WTC11 (cell line): ENCODE results near the gene ATG9B. TPM values are rescaled to one million over a fixed set of nuclear protein-coding genes. Genes with fewer than 3 reads are reported as not detected.

Experiments
- ATAC-seq: fragments of 200-7000 bp; cut with Tn5 transposase; 2 replicates; pipeline ENCODE4 v1.10.0; 2021; ENCODE audit warnings: mild to moderate bottlenecking, moderate library complexity
- CTCF ChIA-PET: fragments of 300-600 bp; sonication (Branson Sonifier 250); formaldehyde crosslinking; loops from one replicate; lab custom pipeline; 2021; ENCODE audit warnings: antibody characterized with exemption; lab: Charles Lee
- POLR2A ChIA-PET: fragments of 350-600 bp; sonication (Branson Sonifier 250); formaldehyde crosslinking; loops from one replicate; lab custom pipeline; 2021; ENCODE audit warnings: antibody characterized with exemption; lab: Charles Lee
- DNase-seq: peaks from one replicate; pipeline ENCODE4 v3.0.0; 2021; ENCODE audit warnings: low spot score
- H3K27ac Mint-ChIP-seq: 2 replicates; pipeline ENCODE4 v1.8.0; 2021; ENCODE audit warnings: mixed read lengths
- H3K27me3 Mint-ChIP-seq: 2 replicates; pipeline ENCODE4 v1.8.0; 2021; ENCODE audit warnings: low read depth, mild to moderate bottlenecking, moderate library complexity, mixed read lengths
- H3K36me3 Mint-ChIP-seq: 2 replicates; pipeline ENCODE4 v1.8.0; 2021; ENCODE audit warnings: mixed read lengths
- H3K4me1 Mint-ChIP-seq: 2 replicates; pipeline ENCODE4 v1.8.0; 2022; ENCODE audit warnings: mixed read lengths
- H3K4me3 Mint-ChIP-seq: 2 replicates; pipeline ENCODE4 v1.8.0; 2021; ENCODE audit warnings: mild to moderate bottlenecking, moderate library complexity, mixed read lengths
- H3K9me3 Mint-ChIP-seq: 2 replicates; pipeline ENCODE4 v1.8.0; 2021; ENCODE audit warnings: mixed read lengths
- AR ChIP-seq: fragments of 250-450 bp; sonication (Bioruptor Pico); IDR thresholded peaks from 2 replicates; pipeline ENCODE4 v1.9.0; 2021; ENCODE audit warnings: mild to moderate bottlenecking
- ARID4B ChIP-seq: sonication (generic); formaldehyde crosslinking; IDR thresholded peaks from 2 replicates; pipeline ENCODE4 v1.8.0; 2023; ENCODE audit warnings: missing genetic modification reagents, mild to moderate bottlenecking, borderline replicate concordance
- ATF6 ChIP-seq: sonication (generic); formaldehyde crosslinking; IDR thresholded peaks from 2 replicates; pipeline ENCODE4 v1.8.1; 2023; ENCODE audit warnings: mild to moderate bottlenecking, missing genetic modification reagents
- CBFB ChIP-seq: sonication (generic); formaldehyde crosslinking; IDR thresholded peaks from 2 replicates; pipeline ENCODE4 v1.8.1; 2022; ENCODE audit warnings: mild to moderate bottlenecking, low read depth, missing genetic modification reagents
- CREB1 ChIP-seq: sonication (generic); formaldehyde crosslinking; IDR thresholded peaks from 2 replicates; pipeline ENCODE4 v1.8.0; 2023; ENCODE audit warnings: mild to moderate bottlenecking, missing genetic modification reagents
- EMX1 ChIP-seq: fragments of 250-450 bp; sonication (Bioruptor Pico); IDR thresholded peaks from 2 replicates; pipeline ENCODE4 v1.8.0; 2021; ENCODE audit warnings: mild to moderate bottlenecking
- GRHL2 ChIP-seq: fragments of 250-450 bp; sonication (Bioruptor Pico); IDR thresholded peaks from 2 replicates; pipeline ENCODE4 v1.8.0; 2022; ENCODE audit warnings: mild to moderate bottlenecking, moderate library complexity; ENCODE audit not compliant: insufficient replicate concordance, severe bottlenecking
- GTF2I ChIP-seq: fragments of 250-450 bp; sonication (Bioruptor Pico); conservative IDR thresholded peaks from 2 replicates; pipeline ENCODE4 v1.4.0; 2021; ENCODE audit warnings: mild to moderate bottlenecking
- IRF2 ChIP-seq: sonication (generic); formaldehyde crosslinking; IDR thresholded peaks from 2 replicates; pipeline ENCODE4 v1.8.0; 2022; ENCODE audit warnings: low read depth, missing genetic modification reagents, borderline replicate concordance
- JAZF1 ChIP-seq: fragments of 250-450 bp; sonication (Bioruptor Pico); IDR thresholded peaks from 2 replicates; pipeline ENCODE4 v1.9.0; 2021; ENCODE audit warnings: moderate library complexity, mild to moderate bottlenecking, inconsistent platforms
- MAX ChIP-seq: sonication (generic); formaldehyde crosslinking; IDR thresholded peaks from 2 replicates; pipeline ENCODE4 v1.8.0; 2022; ENCODE audit warnings: mild to moderate bottlenecking, missing genetic modification reagents
- SMAD3 ChIP-seq: sonication (generic); formaldehyde crosslinking; IDR thresholded peaks from 2 replicates; pipeline ENCODE4 v1.8.0; 2022; ENCODE audit warnings: missing genetic modification reagents, mild to moderate bottlenecking, borderline replicate concordance
- SMAD4 ChIP-seq: sonication (generic); formaldehyde crosslinking; IDR thresholded peaks from 2 replicates; pipeline ENCODE4 v1.8.0; 2022; ENCODE audit warnings: mild to moderate bottlenecking, missing genetic modification reagents
- ZNF317 ChIP-seq: sonication (generic); formaldehyde crosslinking; IDR thresholded peaks from 2 replicates; pipeline ENCODE4 v1.8.1; 2023; ENCODE audit warnings: low read depth, mild to moderate bottlenecking, moderate library complexity, missing genetic modification reagents, borderline replicate concordance
- ZNF423 ChIP-seq: fragments of 250-450 bp; sonication (Bioruptor Pico); IDR thresholded peaks from 2 replicates; pipeline ENCODE4 v2.1.2; 2022; ENCODE audit warnings: mild to moderate bottlenecking, moderate library complexity
- ZNF512 ChIP-seq: sonication (generic); formaldehyde crosslinking; IDR thresholded peaks from 2 replicates; pipeline ENCODE4 v1.8.1; 2022; ENCODE audit warnings: missing genetic modification reagents, borderline replicate concordance
- total RNA-seq: library from RNA; stranded (reverse); gene quantifications from 3 replicates; pipeline ENCODE4 v1.2.3, GENCODE V29; 2021
- TF ChIP-seq, protein P1 (sequence below): sonication (generic); formaldehyde crosslinking; IDR thresholded peaks from 2 replicates; pipeline ENCODE4 v1.8.1; 2022; ENCODE audit warnings: mild to moderate bottlenecking, missing genetic modification reagents, moderate library complexity, borderline replicate concordance
- TF ChIP-seq, protein P2 (sequence below): sonication (generic); formaldehyde crosslinking; IDR thresholded peaks from 2 replicates; pipeline ENCODE4 v1.8.0; 2022; ENCODE audit warnings: mild to moderate bottlenecking, missing genetic modification reagents
- TF ChIP-seq, protein P3 (sequence below): sonication (generic); formaldehyde crosslinking; IDR thresholded peaks from 2 replicates; pipeline ENCODE4 v1.8.1; 2023; ENCODE audit warnings: mild to moderate bottlenecking, missing genetic modification reagents, moderate library complexity

The ATG9B gene
- total RNA-seq, 1 experiment from 2014 or later: 2.4 TPM

DNA sequence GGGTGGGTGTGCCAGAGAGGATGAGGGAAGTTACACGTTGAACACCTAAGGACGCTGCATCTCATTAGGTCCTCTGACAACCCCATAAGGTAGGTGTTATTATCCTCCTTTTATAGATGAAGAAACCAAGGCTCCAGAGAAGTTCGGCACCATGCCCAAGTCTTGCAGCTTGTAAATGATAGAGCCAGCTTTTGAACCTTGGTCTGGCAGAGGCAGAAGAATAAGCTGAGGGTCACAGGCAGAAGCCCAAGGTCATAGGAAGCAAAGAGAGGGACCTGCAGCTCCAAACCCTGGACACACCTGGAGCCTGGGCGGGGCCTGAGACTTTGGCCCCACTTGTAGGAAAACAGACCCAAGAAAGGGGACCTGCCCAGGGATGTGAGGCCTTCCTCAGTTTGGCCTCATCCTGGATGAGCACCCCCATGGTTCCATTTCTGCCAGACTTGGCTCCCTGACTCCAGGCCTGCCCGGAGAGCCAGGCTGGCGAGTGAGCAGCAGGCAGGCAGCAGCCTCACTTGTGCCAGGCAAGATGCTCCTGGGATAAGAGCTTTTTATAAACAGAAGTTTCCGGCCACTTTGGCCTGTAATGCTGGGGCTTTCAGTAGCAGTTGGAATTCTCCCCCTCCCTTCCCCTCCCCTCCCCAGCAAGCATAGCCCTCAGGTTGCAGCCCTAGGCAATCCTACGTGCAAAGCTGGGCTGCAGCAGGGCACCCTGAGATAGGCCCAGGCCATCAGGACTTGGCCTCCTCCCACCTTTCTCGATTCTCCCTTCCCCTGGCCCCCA is 48.6 kb downstream of the ATG9B start:
- CTCF ChIA-PET: interaction anchor here (0.8 to 6.0 kb wide), 14 partner anchors 11 to 646 kb away, joined by 3 to 36 read pairs (median 4); partner anchors contain the start of genes ABCB8 and NOS3
- TF ChIP-seq, protein P1, sequence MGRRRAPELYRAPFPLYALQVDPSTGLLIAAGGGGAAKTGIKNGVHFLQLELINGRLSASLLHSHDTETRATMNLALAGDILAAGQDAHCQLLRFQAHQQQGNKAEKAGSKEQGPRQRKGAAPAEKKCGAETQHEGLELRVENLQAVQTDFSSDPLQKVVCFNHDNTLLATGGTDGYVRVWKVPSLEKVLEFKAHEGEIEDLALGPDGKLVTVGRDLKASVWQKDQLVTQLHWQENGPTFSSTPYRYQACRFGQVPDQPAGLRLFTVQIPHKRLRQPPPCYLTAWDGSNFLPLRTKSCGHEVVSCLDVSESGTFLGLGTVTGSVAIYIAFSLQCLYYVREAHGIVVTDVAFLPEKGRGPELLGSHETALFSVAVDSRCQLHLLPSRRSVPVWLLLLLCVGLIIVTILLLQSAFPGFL (CRISPR knock-in tag): no peak
- TF ChIP-seq GTF2I (CRISPR knock-in tag) (no peak), ZNF423 (no peak), IRF2 (CRISPR knock-in tag) (no peak), ATF6 (no peak), ZNF512 (CRISPR knock-in tag) (no peak), MAX (CRISPR knock-in tag) (no peak), CBFB (CRISPR knock-in tag) (no peak), EMX1 (CRISPR knock-in tag) (no peak), JAZF1 (CRISPR knock-in tag) (no peak), GRHL2 (CRISPR knock-in tag) (no peak), ZNF317 (CRISPR knock-in tag) (no peak), CREB1 (no peak), SMAD3 (CRISPR knock-in tag) (no peak), ARID4B (CRISPR knock-in tag) (no peak), SMAD4 (no peak), AR (CRISPR knock-in tag) (no peak)
- TF ChIP-seq, protein P2, sequence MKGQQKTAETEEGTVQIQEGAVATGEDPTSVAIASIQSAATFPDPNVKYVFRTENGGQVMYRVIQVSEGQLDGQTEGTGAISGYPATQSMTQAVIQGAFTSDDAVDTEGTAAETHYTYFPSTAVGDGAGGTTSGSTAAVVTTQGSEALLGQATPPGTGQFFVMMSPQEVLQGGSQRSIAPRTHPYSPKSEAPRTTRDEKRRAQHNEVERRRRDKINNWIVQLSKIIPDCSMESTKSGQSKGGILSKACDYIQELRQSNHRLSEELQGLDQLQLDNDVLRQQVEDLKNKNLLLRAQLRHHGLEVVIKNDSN (CRISPR knock-in tag): no peak
- TF ChIP-seq, protein P3, sequence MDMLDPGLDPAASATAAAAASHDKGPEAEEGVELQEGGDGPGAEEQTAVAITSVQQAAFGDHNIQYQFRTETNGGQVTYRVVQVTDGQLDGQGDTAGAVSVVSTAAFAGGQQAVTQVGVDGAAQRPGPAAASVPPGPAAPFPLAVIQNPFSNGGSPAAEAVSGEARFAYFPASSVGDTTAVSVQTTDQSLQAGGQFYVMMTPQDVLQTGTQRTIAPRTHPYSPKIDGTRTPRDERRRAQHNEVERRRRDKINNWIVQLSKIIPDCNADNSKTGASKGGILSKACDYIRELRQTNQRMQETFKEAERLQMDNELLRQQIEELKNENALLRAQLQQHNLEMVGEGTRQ (CRISPR knock-in tag): no peak
- H3K4me1 Mint-ChIP-seq: peaks cover 51% of the 10 kb centered on the region

More for the DNA sequence above, 48.6 kb downstream of the ATG9B start:
- no peaks in the 10 kb centered on the region for H3K36me3 Mint-ChIP-seq
- peaks cover 40% of the 10 kb centered on the region for H3K27me3 Mint-ChIP-seq
- DNase-seq (no peak), ATAC-seq (no peak)
- POLR2A ChIA-PET: interaction anchor here (0.9 kb wide), 1 partner anchor 13 kb away, joined by 4 read pairs; no protein-coding TSS in a partner anchor
- no peaks in the 10 kb centered on the region for H3K9me3 Mint-ChIP-seq
- no peak overlapping the region for H3K27ac Mint-ChIP-seq
- H3K4me3 Mint-ChIP-seq: peak overlapping the region; percentile 71
